Smooth muscle cell (in vitro differentiated cells): ENCODE data around the gene TBC1D8. TPM values are rescaled to one million over a fixed set of nuclear protein-coding genes. Genes with fewer than 3 reads are reported as not detected.

Experiments used
- DNase-seq: peaks from one replicate; lab custom pipeline; 2025; ENCODE audit not compliant: unreplicated experiment; lab: John Stamatoyannopoulos, UW
- H2AFZ ChIP-seq: fragments of 200-600 bp; sonication (generic); 2 replicates; pipeline ENCODE4 v1.6.0; 2016; ENCODE audit warnings: antibody characterized with exemption, low read depth, mild to moderate bottlenecking
- H3F3A ChIP-seq: fragments of 200-600 bp; sonication (generic); 2 replicates; pipeline ENCODE4 v1.6.0; 2017; ENCODE audit warnings: antibody characterized with exemption, low read depth
- H3K27ac ChIP-seq: fragments of 200-600 bp; sonication (generic); 2 replicates; pipeline ENCODE4 v1.5.1; 2016; ENCODE audit warnings: low read depth, mild to moderate bottlenecking
- H3K27me3 ChIP-seq: fragments of 200-600 bp; sonication (generic); 2 replicates; pipeline ENCODE4 v1.6.1; 2016; ENCODE audit warnings: low read depth, mild to moderate bottlenecking
- H3K36me3 ChIP-seq: fragments of 200-600 bp; sonication (generic); 2 replicates; pipeline ENCODE4 v1.5.1; 2016; ENCODE audit warnings: low read depth
- H3K4me1 ChIP-seq: fragments of 200-600 bp; sonication (generic); 2 replicates; pipeline ENCODE4 v1.5.1; 2016; ENCODE audit warnings: low read depth
- H3K4me2 ChIP-seq: fragments of 200-600 bp; sonication (generic); 2 replicates; pipeline ENCODE4 v1.6.0; 2016; ENCODE audit warnings: mild to moderate bottlenecking
- H3K4me3 ChIP-seq: fragments of 200-600 bp; sonication (generic); 2 replicates; pipeline ENCODE4 v1.5.1; 2016; ENCODE audit warnings: mild to moderate bottlenecking
- H3K79me2 ChIP-seq: fragments of 200-600 bp; sonication (generic); 2 replicates; pipeline ENCODE4 v1.6.0; 2016; ENCODE audit warnings: low read depth, mild to moderate bottlenecking
- H3K9ac ChIP-seq: fragments of 200-600 bp; sonication (generic); 2 replicates; pipeline ENCODE4 v1.6.0; 2016; ENCODE audit warnings: low read depth
- H3K9me3 ChIP-seq: fragments of 200-600 bp; sonication (generic); replicated peaks from 2 replicates; pipeline ENCODE4 v1.5.1; 2016; ENCODE audit warnings: low read depth
- H4K20me1 ChIP-seq: fragments of 200-600 bp; sonication (generic); 2 replicates; pipeline ENCODE4 v1.6.0; 2016; ENCODE audit warnings: low read depth
- WGBS: methylation state at CpG from one replicate; pipeline ENCODE4 v1.1.7; 2016; ENCODE audit warnings: low lambda C conversion rate; 5-methylcytosine and 5-hydroxymethylcytosine counted together
- polyA plus RNA-seq: library from polyadenylated mRNA; unstranded; fragments of >200 nt; fragmentation: Nextera tagmentation; extraction: Ambion mirVana; gene quantifications from 2 replicates; pipeline ENCODE4 v1.2.1, GENCODE V29; 2016
- total RNA-seq: library from RNA; depleted of rRNA; stranded (reverse); fragments of >200 nt; gene quantifications from 2 replicates; pipeline ENCODE4 v1.2.3, GENCODE V29; 2014
- TF ChIP-seq, protein P1 (sequence below): fragments of 200-600 bp; sonication (generic); IDR thresholded peaks from 2 replicates; pipeline ENCODE4 v1.5.1; 2017; ENCODE audit warnings: borderline replicate concordance, mild to moderate bottlenecking, antibody characterized with exemption; ENCODE audit not compliant: insufficient read depth, poor library complexity, severe bottlenecking

Gene TBC1D8
- total and polyA plus RNA-seq, 2 experiments from 2014 or later: 0.89 to 15.1 TPM

DNA sequence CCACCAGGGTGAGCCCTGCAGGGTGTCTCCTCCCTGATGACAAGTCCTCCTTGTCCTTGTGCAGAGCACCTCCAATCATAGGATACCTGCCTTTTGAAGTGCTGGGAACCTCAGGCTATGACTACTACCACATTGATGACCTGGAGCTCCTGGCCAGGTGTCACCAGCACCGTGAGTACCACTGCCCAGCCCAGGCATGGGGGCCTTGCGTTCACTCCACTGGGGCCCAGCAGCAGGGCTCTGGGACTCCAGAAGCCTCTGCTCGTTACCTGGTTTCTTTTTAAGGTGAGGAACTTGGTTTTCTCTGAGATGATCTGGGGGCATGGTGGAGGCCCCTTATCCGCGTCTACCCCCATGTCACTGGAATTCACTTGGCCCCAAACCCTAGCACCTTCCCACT, 185.6 kb downstream of the TBC1D8 start:
- Histone ChIP-seq H2AFZ (no peak overlapping the region), H3K4me2 (no peak overlapping the region), H3K4me1 (no peaks in the 10 kb centered on the region), H3K27ac (no peak overlapping the region), H3F3A (no peaks in the 10 kb centered on the region), H3K9me3 (no peaks in the 10 kb centered on the region), H3K79me2 (no peaks in the 10 kb centered on the region), H3K27me3 (no peaks in the 10 kb centered on the region), H3K4me3 (no peak overlapping the region), H3K36me3 (no peaks in the 10 kb centered on the region), H4K20me1 (no peaks in the 10 kb centered on the region), H3K9ac (no peak overlapping the region)
- WGBS: 97% methylated on average over 5 of the region's 5 CpGs
- TF ChIP-seq, protein P1, sequence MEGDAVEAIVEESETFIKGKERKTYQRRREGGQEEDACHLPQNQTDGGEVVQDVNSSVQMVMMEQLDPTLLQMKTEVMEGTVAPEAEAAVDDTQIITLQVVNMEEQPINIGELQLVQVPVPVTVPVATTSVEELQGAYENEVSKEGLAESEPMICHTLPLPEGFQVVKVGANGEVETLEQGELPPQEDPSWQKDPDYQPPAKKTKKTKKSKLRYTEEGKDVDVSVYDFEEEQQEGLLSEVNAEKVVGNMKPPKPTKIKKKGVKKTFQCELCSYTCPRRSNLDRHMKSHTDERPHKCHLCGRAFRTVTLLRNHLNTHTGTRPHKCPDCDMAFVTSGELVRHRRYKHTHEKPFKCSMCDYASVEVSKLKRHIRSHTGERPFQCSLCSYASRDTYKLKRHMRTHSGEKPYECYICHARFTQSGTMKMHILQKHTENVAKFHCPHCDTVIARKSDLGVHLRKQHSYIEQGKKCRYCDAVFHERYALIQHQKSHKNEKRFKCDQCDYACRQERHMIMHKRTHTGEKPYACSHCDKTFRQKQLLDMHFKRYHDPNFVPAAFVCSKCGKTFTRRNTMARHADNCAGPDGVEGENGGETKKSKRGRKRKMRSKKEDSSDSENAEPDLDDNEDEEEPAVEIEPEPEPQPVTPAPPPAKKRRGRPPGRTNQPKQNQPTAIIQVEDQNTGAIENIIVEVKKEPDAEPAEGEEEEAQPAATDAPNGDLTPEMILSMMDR: no peak
- no peak for DNase-seq

DNA sequence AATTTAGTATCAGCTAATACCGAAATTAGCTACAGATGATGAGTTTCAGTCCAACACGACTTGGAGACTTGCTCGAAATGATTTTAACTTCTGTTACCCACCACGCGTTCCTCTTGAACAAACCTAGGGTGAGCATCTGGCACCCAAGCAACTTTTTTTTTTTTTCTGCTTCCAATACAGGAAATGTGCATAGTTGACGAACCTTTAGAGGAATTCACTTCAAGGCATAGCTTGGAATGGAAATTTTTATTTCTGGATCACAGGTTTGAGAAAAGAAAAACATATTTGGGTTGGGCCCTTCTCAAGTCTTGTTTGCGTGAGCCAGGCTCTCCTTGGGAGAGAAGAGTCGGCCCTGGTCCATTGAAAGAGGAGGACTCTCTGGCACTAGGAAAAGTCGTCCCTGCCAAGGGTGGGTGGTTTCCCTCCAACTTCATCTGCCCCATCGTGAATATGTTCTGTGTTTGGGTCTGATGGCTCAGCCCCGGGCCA, 186.5 kb downstream of the TBC1D8 start:
- 92% methylated on average over 11 of the region's 11 CpGs for WGBS
- Histone ChIP-seq H3K9ac (no peak overlapping the region), H3K27me3 (no peaks in the 10 kb centered on the region), H3K4me1 (no peaks in the 10 kb centered on the region), H3K4me2 (no peak overlapping the region), H3K27ac (no peak overlapping the region), H4K20me1 (no peaks in the 10 kb centered on the region), H3F3A (no peaks in the 10 kb centered on the region), H3K9me3 (no peaks in the 10 kb centered on the region), H2AFZ (no peak overlapping the region), H3K79me2 (no peaks in the 10 kb centered on the region), H3K4me3 (no peak overlapping the region), H3K36me3 (no peaks in the 10 kb centered on the region)
- TF ChIP-seq, protein P1: no peak
- no peak for DNase-seq

DNA sequence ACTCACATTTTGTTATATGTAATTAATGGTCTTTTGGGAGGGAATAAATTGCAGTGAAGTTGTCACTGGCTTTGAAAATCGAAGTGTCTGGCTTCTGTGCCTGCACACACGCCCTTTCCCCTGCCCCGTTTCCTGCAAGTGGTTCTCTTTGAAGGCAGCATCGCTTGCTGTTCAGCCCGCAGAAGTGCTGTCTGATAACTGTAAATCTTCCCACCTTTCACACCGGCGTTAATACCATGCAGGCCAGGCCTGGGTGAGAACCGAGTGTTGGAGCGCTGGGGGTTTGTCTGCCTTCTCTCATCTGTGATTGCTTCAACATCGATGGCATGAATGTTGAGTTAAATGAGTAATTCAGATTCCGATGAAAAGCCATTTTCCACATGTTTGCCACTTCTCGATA, 187.0 kb downstream of the TBC1D8 start:
- no peaks in the 10 kb centered on the region for H3K27me3 ChIP-seq
- no peaks in the 10 kb centered on the region for H3K9me3 ChIP-seq
- no peak for DNase-seq
- no peak overlapping the region for H3K9ac ChIP-seq
- H3F3A ChIP-seq: no peaks in the 10 kb centered on the region
- H3K27ac ChIP-seq: no peak overlapping the region
- no peaks in the 10 kb centered on the region for H3K4me1 ChIP-seq
- no peaks in the 10 kb centered on the region for H4K20me1 ChIP-seq
- no peaks in the 10 kb centered on the region for H3K79me2 ChIP-seq
- H3K36me3 ChIP-seq: no peaks in the 10 kb centered on the region
- 88% methylated on average over 12 of the region's 12 CpGs for WGBS
- no peak overlapping the region for H2AFZ ChIP-seq
- TF ChIP-seq, protein P1: no peak
- H3K4me3 ChIP-seq: no peak overlapping the region
- no peak overlapping the region for H3K4me2 ChIP-seq

DNA sequence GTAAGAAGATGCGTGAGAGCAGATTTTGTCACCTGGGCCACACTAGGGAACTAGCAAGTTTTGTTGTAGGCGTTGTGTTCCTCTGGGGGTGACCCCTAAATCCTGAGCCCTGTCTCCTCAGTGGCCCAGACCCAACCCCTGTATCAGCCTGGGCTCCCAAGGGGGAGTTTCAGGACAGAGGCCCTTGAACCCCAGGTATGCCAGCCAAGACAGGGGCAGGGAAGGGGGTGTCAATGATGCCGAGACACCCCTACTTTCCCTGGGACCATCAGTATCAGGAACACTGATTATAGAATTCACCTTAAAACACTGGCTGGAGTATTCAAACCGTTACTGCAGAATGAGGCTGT, 188.2 kb downstream of the TBC1D8 start:
- Histone ChIP-seq H3F3A (no peaks in the 10 kb centered on the region), H3K4me3 (no peak overlapping the region), H3K9me3 (no peaks in the 10 kb centered on the region), H3K27ac (no peak overlapping the region), H3K9ac (no peak overlapping the region), H4K20me1 (no peaks in the 10 kb centered on the region), H3K27me3 (no peaks in the 10 kb centered on the region), H2AFZ (no peak overlapping the region), H3K4me2 (no peak overlapping the region), H3K36me3 (no peaks in the 10 kb centered on the region), H3K4me1 (no peaks in the 10 kb centered on the region), H3K79me2 (no peaks in the 10 kb centered on the region)
- no peak for DNase-seq
- TF ChIP-seq, protein P1: no peak
- WGBS: 98% methylated on average over 4 of the region's 4 CpGs
